ENCODE data around the gene XRRA1.

DNA sequence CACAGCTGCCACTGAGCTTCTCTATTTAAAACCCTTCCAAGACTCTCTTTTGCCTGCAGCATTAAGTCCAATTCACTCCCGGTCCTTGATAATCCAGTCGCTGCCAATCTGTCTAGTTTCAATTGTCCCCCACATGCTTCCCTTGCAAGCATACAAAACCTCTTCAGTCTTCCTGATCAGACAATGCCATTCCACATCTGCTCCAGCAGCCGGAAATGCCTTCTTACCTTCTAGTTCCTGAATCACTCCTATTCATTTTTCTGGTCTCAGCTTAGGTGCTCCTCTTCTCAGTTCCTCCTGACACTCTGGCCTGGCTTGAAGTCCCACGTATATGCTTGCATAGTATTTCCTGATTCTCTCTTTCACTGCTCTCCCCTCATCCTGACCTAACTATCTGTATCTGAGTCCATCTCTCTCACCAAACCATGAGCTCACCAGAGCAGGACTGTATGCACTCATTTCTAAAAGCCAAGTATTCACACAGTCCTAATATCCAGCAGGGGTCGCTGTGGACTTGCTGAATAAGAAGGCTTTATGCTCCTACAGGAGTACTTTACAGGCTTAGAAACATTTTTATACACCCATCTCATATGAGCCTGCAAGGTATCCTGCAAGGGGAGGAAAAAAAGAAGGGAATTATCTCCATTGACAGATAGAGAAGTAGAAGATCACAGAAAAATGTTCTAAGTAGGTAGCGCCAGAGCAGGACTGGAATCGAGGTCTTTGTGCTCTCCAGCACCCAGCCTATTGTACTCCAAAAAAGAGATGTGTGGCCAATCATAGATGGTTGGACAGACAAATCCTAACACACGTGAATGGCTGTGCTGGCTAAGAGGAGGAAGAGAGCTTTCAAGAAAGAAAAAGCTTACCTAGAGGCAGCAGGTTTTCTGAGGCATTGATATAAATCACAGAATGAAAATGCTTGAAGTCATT is 19.2 kb downstream of the XRRA1 start:
- no peak for TF ChIP-seq EZH2 (IDR thresholded peaks at IDR 0.05)
- TF ChIP-seq RAD21 (IDR thresholded peaks at IDR 0.05; ENCODE audit: low read depth): peak; percentile 84
- TF ChIP-seq SIN3A (IDR thresholded peaks at IDR 0.05; ENCODE audit: low read depth): no peak
- TF ChIP-seq, protein P1, sequence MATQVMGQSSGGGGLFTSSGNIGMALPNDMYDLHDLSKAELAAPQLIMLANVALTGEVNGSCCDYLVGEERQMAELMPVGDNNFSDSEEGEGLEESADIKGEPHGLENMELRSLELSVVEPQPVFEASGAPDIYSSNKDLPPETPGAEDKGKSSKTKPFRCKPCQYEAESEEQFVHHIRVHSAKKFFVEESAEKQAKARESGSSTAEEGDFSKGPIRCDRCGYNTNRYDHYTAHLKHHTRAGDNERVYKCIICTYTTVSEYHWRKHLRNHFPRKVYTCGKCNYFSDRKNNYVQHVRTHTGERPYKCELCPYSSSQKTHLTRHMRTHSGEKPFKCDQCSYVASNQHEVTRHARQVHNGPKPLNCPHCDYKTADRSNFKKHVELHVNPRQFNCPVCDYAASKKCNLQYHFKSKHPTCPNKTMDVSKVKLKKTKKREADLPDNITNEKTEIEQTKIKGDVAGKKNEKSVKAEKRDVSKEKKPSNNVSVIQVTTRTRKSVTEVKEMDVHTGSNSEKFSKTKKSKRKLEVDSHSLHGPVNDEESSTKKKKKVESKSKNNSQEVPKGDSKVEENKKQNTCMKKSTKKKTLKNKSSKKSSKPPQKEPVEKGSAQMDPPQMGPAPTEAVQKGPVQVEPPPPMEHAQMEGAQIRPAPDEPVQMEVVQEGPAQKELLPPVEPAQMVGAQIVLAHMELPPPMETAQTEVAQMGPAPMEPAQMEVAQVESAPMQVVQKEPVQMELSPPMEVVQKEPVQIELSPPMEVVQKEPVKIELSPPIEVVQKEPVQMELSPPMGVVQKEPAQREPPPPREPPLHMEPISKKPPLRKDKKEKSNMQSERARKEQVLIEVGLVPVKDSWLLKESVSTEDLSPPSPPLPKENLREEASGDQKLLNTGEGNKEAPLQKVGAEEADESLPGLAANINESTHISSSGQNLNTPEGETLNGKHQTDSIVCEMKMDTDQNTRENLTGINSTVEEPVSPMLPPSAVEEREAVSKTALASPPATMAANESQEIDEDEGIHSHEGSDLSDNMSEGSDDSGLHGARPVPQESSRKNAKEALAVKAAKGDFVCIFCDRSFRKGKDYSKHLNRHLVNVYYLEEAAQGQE (IDR thresholded peaks at IDR 0.05; ENCODE audit: low read depth): no peak
- TF ChIP-seq, protein P2, sequence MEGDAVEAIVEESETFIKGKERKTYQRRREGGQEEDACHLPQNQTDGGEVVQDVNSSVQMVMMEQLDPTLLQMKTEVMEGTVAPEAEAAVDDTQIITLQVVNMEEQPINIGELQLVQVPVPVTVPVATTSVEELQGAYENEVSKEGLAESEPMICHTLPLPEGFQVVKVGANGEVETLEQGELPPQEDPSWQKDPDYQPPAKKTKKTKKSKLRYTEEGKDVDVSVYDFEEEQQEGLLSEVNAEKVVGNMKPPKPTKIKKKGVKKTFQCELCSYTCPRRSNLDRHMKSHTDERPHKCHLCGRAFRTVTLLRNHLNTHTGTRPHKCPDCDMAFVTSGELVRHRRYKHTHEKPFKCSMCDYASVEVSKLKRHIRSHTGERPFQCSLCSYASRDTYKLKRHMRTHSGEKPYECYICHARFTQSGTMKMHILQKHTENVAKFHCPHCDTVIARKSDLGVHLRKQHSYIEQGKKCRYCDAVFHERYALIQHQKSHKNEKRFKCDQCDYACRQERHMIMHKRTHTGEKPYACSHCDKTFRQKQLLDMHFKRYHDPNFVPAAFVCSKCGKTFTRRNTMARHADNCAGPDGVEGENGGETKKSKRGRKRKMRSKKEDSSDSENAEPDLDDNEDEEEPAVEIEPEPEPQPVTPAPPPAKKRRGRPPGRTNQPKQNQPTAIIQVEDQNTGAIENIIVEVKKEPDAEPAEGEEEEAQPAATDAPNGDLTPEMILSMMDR (IDR thresholded peaks at IDR 0.05 in 2 of 3, conservative IDR thresholded peaks at IDR 0.05 in 1 of 3; ENCODE audit: borderline replicate concordance in 1 of 3, insufficient read depth in 1 of 3, low read depth in 2 of 3, low read length in 2 of 3): peak; percentile 85 to 99 (median 88)
- no peak for TF ChIP-seq YY1 (IDR thresholded peaks at IDR 0.05; ENCODE audit: extremely low read depth, insufficient replicate concordance, low read depth, low read length)
- no peak for TF ChIP-seq CEBPB (IDR thresholded peaks at IDR 0.05; ENCODE audit: low read depth)
- TF ChIP-seq POLR2A (IDR thresholded peaks at IDR 0.05; ENCODE audit: borderline replicate concordance, extremely low read depth, insufficient read depth, insufficient read length): no peak
